HepG2 (cell line): Measurements from ENCODE around the gene MAS1L. TPM values are rescaled to one million over a fixed set of nuclear protein-coding genes. Genes with fewer than 3 reads are reported as not detected.

Source experiments
- ATAC-seq: fragments of 200-7000 bp; cut with Tn5 transposase; 3 replicates; pipeline ENCODE4 v1.9.1; 2020; ENCODE audit warnings: mild to moderate bottlenecking, moderate library complexity
- BruUV-seq: library from RNA; stranded (reverse); fragments of 400-500 nt; replicated peaks from 2 replicates; lab custom pipeline; 2021; lab: Mats Ljungman, UMichigan
- CTCF ChIA-PET: fragments of 300-600 bp; formaldehyde crosslinking; extraction: SDS; loops from one replicate; lab custom pipeline; 2021; ENCODE audit warnings: low total read pairs, inconsistent platforms, low intra/inter-chr PET ratio; lab: Yijun Ruan, JAX
- POLR2A ChIA-PET: fragments of 350-600 bp; sonication (Branson Sonifier 250); formaldehyde crosslinking; loops from one replicate; lab custom pipeline; 2020; ENCODE audit warnings: antibody characterized with exemption, inconsistent platforms; lab: Yijun Ruan, JAX
- DNase-seq: peaks from one replicate; pipeline ENCODE4 v3.0.0-alpha.2; 2015; ENCODE audit warnings: low spot score
- FAIRE-seq: peaks from 3 replicates; lab custom pipeline; 2011; peaks lifted over from hg19 to GRCh38; lab: Jason Lieb, UNC
- H2AFZ ChIP-seq: one replicate; pipeline ENCODE4 v1.6.1; 2011; ENCODE audit warnings: low read length, inconsistent platforms
- H3K27ac ChIP-seq: fragments of 300-600 bp; 3 replicates; pipeline ENCODE4 v1.8.0; 2011; ENCODE audit warnings: mixed run types, mild to moderate bottlenecking, mixed read lengths, low read length, inconsistent platforms; ENCODE audit not compliant: insufficient read depth; ENCODE audit errors: extremely low read length
- H3K27me3 ChIP-seq, 2 experiments: fragments of 200-600 bp in 1 of 2; 2 replicates in 1 of 2; 3 replicates in 1 of 2; pipeline versions ENCODE4 v1.6.0 to v1.8.0; 2011; ENCODE audit warnings: low read length in 2 of 2, mild to moderate bottlenecking in 2 of 2, moderate library complexity in 2 of 2, inconsistent platforms in 1 of 2; ENCODE audit not compliant: insufficient read depth in 2 of 2, control insufficient read depth in 1 of 2
- H3K36me3 ChIP-seq, 2 experiments: fragments of 200-600 bp in 1 of 2; replicated peaks in 1 of 2; 2 replicates in 1 of 2; 3 replicates in 1 of 2; pipeline versions ENCODE4 v1.5.1 to v1.8.0; 2011; ENCODE audit warnings: low read length in 2 of 2, inconsistent platforms in 1 of 2; ENCODE audit not compliant: insufficient read depth in 2 of 2, control insufficient read depth in 1 of 2
- H3K4me1 ChIP-seq: 2 replicates; pipeline ENCODE4 v1.5.1; 2012; ENCODE audit warnings: low read length, inconsistent platforms; ENCODE audit not compliant: insufficient read depth
- H3K4me2 ChIP-seq: 2 replicates; pipeline ENCODE4 v1.6.0; 2011; ENCODE audit warnings: low read depth, low read length, inconsistent platforms
- H3K4me3 ChIP-seq, 3 experiments: fragments of 200-600 bp in 1 of 3; sonication (generic), shearing (Covaris generic) in 1 of 3; replicated peaks in 1 of 3; 2 replicates each; pipeline ENCODE4 v1.5.1; 2011 to 2016; ENCODE audit warnings: low read length in 3 of 3, inconsistent platforms in 2 of 3, low read depth in 2 of 3, mild to moderate bottlenecking in 2 of 3, control low read depth in 1 of 3, mixed read lengths in 1 of 3; ENCODE audit not compliant: insufficient read depth in 1 of 3
- H3K79me2 ChIP-seq: one replicate; pipeline ENCODE4 v1.6.1; 2011; ENCODE audit warnings: low read length, inconsistent platforms; ENCODE audit not compliant: insufficient read depth
- H3K9ac ChIP-seq: 2 replicates; pipeline ENCODE4 v1.6.0; 2011; ENCODE audit warnings: mild to moderate bottlenecking, low read depth, low read length, inconsistent platforms; ENCODE audit not compliant: insufficient read depth
- H3K9me3 ChIP-seq: 2 replicates; pipeline ENCODE4 v1.5.1; 2012; ENCODE audit warnings: mild to moderate bottlenecking, low read length
- H4K20me1 ChIP-seq: 2 replicates; pipeline ENCODE4 v1.6.0; 2011; ENCODE audit warnings: inconsistent platforms, mild to moderate bottlenecking, low read length, moderate library complexity; ENCODE audit not compliant: insufficient read depth
- CBX5 ChIP-seq: sonication (generic); formaldehyde crosslinking; IDR thresholded peaks from 2 replicates; pipeline ENCODE4 v1.4.0; 2020; ENCODE audit warnings: missing genetic modification reagents, borderline replicate concordance
- CEBPB ChIP-seq: IDR thresholded peaks from 2 replicates; pipeline ENCODE4 v1.6.1; 2011; ENCODE audit warnings: low read depth, low read length, improper control_type of control experiment, borderline replicate concordance
- DPF2 ChIP-seq: sonication (generic); formaldehyde crosslinking; IDR thresholded peaks from 2 replicates; pipeline ENCODE4 v1.4.0; 2020; ENCODE audit warnings: mild to moderate bottlenecking, low read depth, missing genetic modification reagents, borderline replicate concordance
- ERF ChIP-seq: IDR thresholded peaks from 2 replicates; pipeline ENCODE4 v1.6.1; 2018; ENCODE audit warnings: missing biosample characterization, missing genetic modification reagents
- ESRRA ChIP-seq: sonication (generic); formaldehyde crosslinking; IDR thresholded peaks from 2 replicates; pipeline ENCODE4 v1.5.1; 2020; ENCODE audit warnings: mild to moderate bottlenecking, low read depth, missing genetic modification reagents
- FLYWCH1 ChIP-seq: sonication (generic); formaldehyde crosslinking; IDR thresholded peaks from 2 replicates; pipeline ENCODE4 v1.8.1; 2023; ENCODE audit warnings: mild to moderate bottlenecking, missing genetic modification reagents
- FOXK2 ChIP-seq: fragments of 450-650 bp; IDR thresholded peaks from 2 replicates; pipeline ENCODE4 v1.6.1; 2016
- HMG20A ChIP-seq: IDR thresholded peaks from 2 replicates; pipeline ENCODE4 v1.6.1; 2016; ENCODE audit warnings: borderline replicate concordance
- HOXA9 ChIP-seq: sonication (generic); formaldehyde crosslinking; IDR thresholded peaks from 2 replicates; pipeline ENCODE4 v1.8.1; 2022; ENCODE audit warnings: missing genetic modification reagents, mild to moderate bottlenecking, moderate library complexity, borderline replicate concordance
- NCOA5 ChIP-seq: sonication (generic); formaldehyde crosslinking; IDR thresholded peaks from 2 replicates; pipeline ENCODE4 v1.4.0; 2020; ENCODE audit warnings: missing genetic modification reagents
- SMARCC2 ChIP-seq: fragments of 450-650 bp; IDR thresholded peaks from 2 replicates; pipeline ENCODE4 v1.6.1; 2017; ENCODE audit warnings: antibody characterized with exemption, mild to moderate bottlenecking
- TCF12 ChIP-seq, 2 experiments: fragments of 450-650 bp in 1 of 2; sonication (generic) in 1 of 2; formaldehyde crosslinking in 1 of 2; IDR thresholded peaks; 2 replicates each; pipeline versions ENCODE4 v1.6.1 to v1.8.0; 2017 to 2022; ENCODE audit warnings: antibody characterized with exemption in 1 of 2, mild to moderate bottlenecking in 1 of 2, missing genetic modification reagents in 1 of 2, moderate library complexity in 1 of 2
- TEAD2 ChIP-seq: sonication (generic); formaldehyde crosslinking; IDR thresholded peaks from 2 replicates; pipeline ENCODE4 v1.9.0; 2021; ENCODE audit warnings: missing genetic modification reagents
- XBP1 ChIP-seq: sonication (generic); formaldehyde crosslinking; IDR thresholded peaks from 2 replicates; pipeline ENCODE4 v1.5.0; 2020; ENCODE audit warnings: missing genetic modification reagents
- ZNF766 ChIP-seq: sonication (generic); formaldehyde crosslinking; IDR thresholded peaks from 2 replicates; pipeline ENCODE4 v1.5.0; 2020; ENCODE audit warnings: missing genetic modification reagents, borderline replicate concordance
- ZNF782 ChIP-seq: sonication (generic); formaldehyde crosslinking; IDR thresholded peaks from 2 replicates; pipeline ENCODE4 v1.4.0; 2020; ENCODE audit warnings: missing genetic modification reagents, mild to moderate bottlenecking, borderline replicate concordance
- WGBS: methylation state at CpG from one replicate; pipeline ENCODE4 v1.1.6; 2017; ENCODE audit warnings: low lambda C conversion rate; 5-methylcytosine and 5-hydroxymethylcytosine counted together
- in situ Hi-C: cut with HindIII; loops from 2 replicates; pipeline ENCODE4 v1.10.0; 2017; ENCODE audit warnings: low pct_unique_long_range_greater_than_20kb; ENCODE audit not compliant: extremely low pct_ligation_motif_present
- intact Hi-C: fragments of 100-400 bp; cut with micrococcal nuclease; formaldehyde crosslinking; loops from one replicate; pipeline ENCODE4 v1.10.0; 2022; ENCODE audit not compliant: unreplicated experiment
- polyA plus RNA-seq, 8 experiments: library from polyadenylated mRNA; depleted of rRNA in 3 of 8; stranded (reverse) in 7 of 8; unstranded in 1 of 8; fragments of >200 nt; fragmentation: Illumina TruSeq in 4 of 8; extraction: Trizol in 4 of 8; gene quantifications; 2 replicates each; pipeline versions ENCODE4 v1.2.1 to v1.2.3, GENCODE V29; 2011 to 2016; ENCODE audit warnings: low read depth in 4 of 8, missing spikeins in 1 of 8, mixed read lengths in 1 of 8; ENCODE audit not compliant: insufficient read depth in 1 of 8
- total RNA-seq, 5 experiments: library from RNA; depleted of rRNA; stranded (reverse); fragments of >200 nt; fragmentation: Illumina TruSeq; extraction: Trizol; gene quantifications; 2 replicates each; pipeline ENCODE4 v1.2.3, GENCODE V29; 2016; ENCODE audit warnings: low read depth in 1 of 5
- TF ChIP-seq, protein P1 (sequence below): IDR thresholded peaks from 2 replicates; pipeline ENCODE4 v1.6.1; 2016
- TF ChIP-seq, protein P2 (sequence below): sonication (generic); formaldehyde crosslinking; IDR thresholded peaks from 2 replicates; pipeline ENCODE4 v1.4.0; 2020; ENCODE audit warnings: mild to moderate bottlenecking, missing genetic modification reagents

Gene MAS1L
- total and polyA plus RNA-seq, 2 of the 13 experiments (the other 11 are each of a cell fraction or from before 2014, with no cell fraction given), result not detected

GRCh38 chr6:29525311-29525639 is 37.5 kb upstream of the MAS1L start:
- intact Hi-C loops, result no loop called here
- no peak overlapping the region for H2AFZ ChIP-seq
- no peak overlapping the region for H3K9ac ChIP-seq
- no peaks in the 10 kb centered on the region for H4K20me1 ChIP-seq
- CTCF ChIA-PET, result no interaction called here
- no peaks in the 10 kb centered on the region for H3K4me1 ChIP-seq
- no peak overlapping the region for H3K4me2 ChIP-seq
- no peak for ATAC-seq
- 1% methylated on average over 1 of the region's 1 CpG for WGBS
- BruUV-seq, result no TSS peak
- in situ Hi-C loops, result no loop called here
- no peaks in the 10 kb centered on the region for H3K36me3 ChIP-seq
- TF ChIP-seq CEBPB, result peak; percentile 14; the same call in 1 of the 2 replicates
- TF ChIP-seq NCOA5 (CRISPR knock-in tag), result no peak
- TF ChIP-seq, all 625 proteins: peak for 1
- H3K27me3 ChIP-seq, result no peaks in the 10 kb centered on the region
- POLR2A ChIA-PET, result no interaction called here
- H3K27ac ChIP-seq, result no peak overlapping the region
- FAIRE-seq (no peak), DNase-seq (no peak)
- no peaks in the 10 kb centered on the region for H3K9me3 ChIP-seq
- H3K4me3 ChIP-seq, result no peak overlapping the region
- no peaks in the 10 kb centered on the region for H3K79me2 ChIP-seq

GRCh38 chr6:29524444-29525310 is 36.9 kb upstream of the MAS1L start:
- H3K4me2 ChIP-seq, result no peak overlapping the region
- DNase-seq, result no peak
- no peak overlapping the region for H2AFZ ChIP-seq
- no peaks in the 10 kb centered on the region for H3K36me3 ChIP-seq
- no peak for ATAC-seq
- H4K20me1 ChIP-seq, result no peaks in the 10 kb centered on the region
- no peak for FAIRE-seq
- no peaks in the 10 kb centered on the region for H3K27me3 ChIP-seq
- POLR2A ChIA-PET, result no interaction called here
- H3K4me3 ChIP-seq, result no peak overlapping the region
- no peaks in the 10 kb centered on the region for H3K79me2 ChIP-seq
- intact Hi-C loops (no loop called here), in situ Hi-C loops (no loop called here)
- CTCF ChIA-PET, result no interaction called here
- H3K9ac ChIP-seq, result no peak overlapping the region
- BruUV-seq, result no TSS peak
- 20% methylated on average over 7 of the region's 7 CpGs for WGBS
- no peaks in the 10 kb centered on the region for H3K9me3 ChIP-seq
- H3K4me1 ChIP-seq, result no peaks in the 10 kb centered on the region
- H3K27ac ChIP-seq, result no peak overlapping the region
- no peak for TF ChIP-seq XBP1
- TF ChIP-seq ZNF782, result no peak
- TF ChIP-seq TCF12 (IDR thresholded peaks at IDR 0.05), result no peak
- TF ChIP-seq TCF12 (CRISPR knock-in tag; IDR thresholded peaks at IDR 0.05), result no peak
- no peak for TF ChIP-seq FLYWCH1 (CRISPR knock-in tag)
- TF ChIP-seq ERF (CRISPR knock-in tag), result no peak
- TF ChIP-seq DPF2 (CRISPR knock-in tag), result no peak
- TF ChIP-seq ESRRA (CRISPR knock-in tag), result no peak
- TF ChIP-seq FOXK2, result no peak
- TF ChIP-seq, protein P1, sequence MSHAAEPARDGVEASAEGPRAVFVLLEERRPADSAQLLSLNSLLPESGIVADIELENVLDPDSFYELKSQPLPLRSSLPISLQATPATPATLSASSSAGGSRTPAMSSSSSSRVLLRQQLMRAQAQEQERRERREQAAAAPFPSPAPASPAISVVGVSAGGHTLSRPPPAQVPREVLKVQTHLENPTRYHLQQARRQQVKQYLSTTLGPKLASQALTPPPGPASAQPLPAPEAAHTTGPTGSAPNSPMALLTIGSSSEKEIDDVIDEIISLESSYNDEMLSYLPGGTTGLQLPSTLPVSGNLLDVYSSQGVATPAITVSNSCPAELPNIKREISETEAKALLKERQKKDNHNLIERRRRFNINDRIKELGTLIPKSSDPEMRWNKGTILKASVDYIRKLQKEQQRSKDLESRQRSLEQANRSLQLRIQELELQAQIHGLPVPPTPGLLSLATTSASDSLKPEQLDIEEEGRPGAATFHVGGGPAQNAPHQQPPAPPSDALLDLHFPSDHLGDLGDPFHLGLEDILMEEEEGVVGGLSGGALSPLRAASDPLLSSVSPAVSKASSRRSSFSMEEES, result no peak
- TF ChIP-seq HMG20A, result no peak
- no peak for TF ChIP-seq CBX5 (CRISPR knock-in tag)
- TF ChIP-seq SMARCC2, result no peak
- no peak for TF ChIP-seq ZNF766 (CRISPR knock-in tag)
- TF ChIP-seq, protein P2, sequence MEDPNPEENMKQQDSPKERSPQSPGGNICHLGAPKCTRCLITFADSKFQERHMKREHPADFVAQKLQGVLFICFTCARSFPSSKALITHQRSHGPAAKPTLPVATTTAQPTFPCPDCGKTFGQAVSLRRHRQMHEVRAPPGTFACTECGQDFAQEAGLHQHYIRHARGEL (CRISPR knock-in tag), result no peak
- TF ChIP-seq TEAD2 (CRISPR knock-in tag), result no peak
- TF ChIP-seq HOXA9 (CRISPR knock-in tag), result no peak
